Measurements from ENCODE around the gene TMEM117.

Gene TMEM117

DNA sequence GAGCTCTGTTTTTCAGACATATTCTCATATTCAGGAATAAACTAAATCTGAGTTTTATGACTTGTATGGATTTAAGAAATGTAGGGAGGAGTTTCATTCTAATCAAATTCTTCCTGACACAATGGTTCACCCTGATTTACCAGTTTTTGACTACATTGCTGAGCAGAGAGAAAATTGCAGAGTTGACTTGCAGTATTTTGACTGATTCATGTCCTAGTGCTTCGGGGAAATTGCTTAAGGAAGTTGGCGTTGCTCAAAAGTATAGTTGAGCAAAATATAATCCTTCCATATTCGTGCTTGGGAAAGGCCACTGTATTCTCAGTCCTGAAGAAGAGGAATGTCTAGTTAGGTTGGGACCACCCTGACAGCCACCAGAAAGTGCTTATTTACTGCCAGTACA is 28.5 kb upstream of the TMEM117 start:
- Histone ChIP-seq H3K9me3 (no peaks in the 10 kb centered on the region), H3K4me1 (peaks cover 24% of the 10 kb centered on the region), H3K4me2 (peak overlapping the region; percentile 72), H3K36me3 (peaks cover 5% of the 10 kb centered on the region; the same call in 1 of the 2 replicates), H4K20me1 (peaks cover 26% of the 10 kb centered on the region), H3K4me3 (no peak overlapping the region), H3K27me3 (no peaks in the 10 kb centered on the region), H3K27ac (no peak overlapping the region), H3K9ac (no peak overlapping the region)
- no peak for TF ChIP-seq Cebpa-rat (IDR thresholded peaks at IDR 0.05)

DNA sequence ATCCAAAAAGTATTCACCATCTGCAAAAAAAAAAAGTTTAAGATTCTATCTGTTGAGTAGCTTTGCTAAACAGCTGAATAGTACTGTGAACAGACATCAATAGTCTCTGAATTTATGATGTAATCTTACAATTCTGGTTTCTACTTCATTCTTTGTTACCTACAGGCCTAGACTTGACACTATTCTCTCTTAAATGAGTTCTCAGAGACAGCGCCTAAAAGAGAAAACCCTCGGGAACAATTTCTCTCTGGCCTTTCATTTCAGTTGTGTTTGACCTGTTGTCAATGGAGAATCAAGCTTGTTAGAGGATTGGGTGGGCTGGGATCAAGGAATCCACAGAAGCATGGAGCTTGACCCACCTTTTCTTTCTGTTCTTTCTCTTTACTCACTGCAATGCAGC is 23.8 kb upstream of the TMEM117 start:
- Histone ChIP-seq H4K20me1 (no peaks in the 10 kb centered on the region), H3K27ac (no peak overlapping the region), H3K27me3 (no peaks in the 10 kb centered on the region; the same call in 1 of the 2 replicates), H3K4me1 (no peaks in the 10 kb centered on the region; the same call in 1 of the 2 replicates), H3K9ac (no peak overlapping the region), H3K4me2 (no peak overlapping the region), H3K36me3 (no peaks in the 10 kb centered on the region), H3K4me3 (no peak overlapping the region), H3K9me3 (no peaks in the 10 kb centered on the region)
- no peak for TF ChIP-seq Cebpa-rat (IDR thresholded peaks at IDR 0.05)

DNA sequence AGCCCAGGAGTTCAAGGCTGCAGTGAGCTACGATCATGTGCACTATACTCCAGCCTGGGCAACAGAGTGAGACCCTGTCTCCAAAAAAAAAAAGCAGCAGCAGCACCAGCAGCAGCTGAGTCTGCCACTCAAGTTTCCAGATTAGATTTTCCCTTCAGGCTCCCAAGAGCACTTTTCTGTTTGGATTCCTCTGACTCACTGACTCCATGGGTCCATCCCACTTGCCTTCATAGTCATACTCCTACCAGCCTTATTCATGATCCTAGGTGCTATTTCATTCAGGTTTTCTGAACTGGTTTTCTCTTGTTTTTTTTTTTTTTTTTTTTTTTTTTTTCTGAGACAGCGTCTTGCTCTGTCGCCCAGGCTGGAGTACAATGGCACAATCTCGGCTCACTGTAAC is 23.0 kb upstream of the TMEM117 start:
- Histone ChIP-seq H3K27me3 (no peaks in the 10 kb centered on the region; the same call in 1 of the 2 replicates), H3K27ac (no peak overlapping the region), H3K4me3 (no peak overlapping the region), H3K4me1 (no peaks in the 10 kb centered on the region), H4K20me1 (no peaks in the 10 kb centered on the region), H3K36me3 (no peaks in the 10 kb centered on the region), H3K9ac (no peak overlapping the region), H3K4me2 (no peak overlapping the region), H3K9me3 (no peaks in the 10 kb centered on the region)
- no peak for TF ChIP-seq Cebpa-rat (IDR thresholded peaks at IDR 0.05)

DNA sequence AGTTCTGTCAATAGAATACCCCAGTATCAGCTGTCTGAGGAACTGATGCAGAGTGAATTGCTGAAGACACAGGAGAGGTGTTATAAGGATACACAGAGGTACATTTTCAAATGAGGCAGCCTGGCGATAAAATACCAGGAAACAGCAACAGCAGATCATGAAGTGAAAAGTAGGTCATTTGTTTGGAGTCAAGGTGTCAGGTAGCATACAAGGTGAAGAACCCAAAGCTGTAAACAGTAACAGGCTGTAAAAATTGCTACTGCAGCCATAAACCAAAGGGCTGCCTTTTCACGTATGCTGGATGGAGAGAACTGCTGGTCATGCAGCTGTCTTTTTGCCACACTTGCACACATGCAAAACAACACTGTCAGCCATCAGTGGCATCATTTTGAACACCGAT is 20.5 kb upstream of the TMEM117 start:
- Histone ChIP-seq H3K4me2 (no peak overlapping the region), H3K27ac (no peak overlapping the region), H3K9ac (no peak overlapping the region), H3K4me3 (no peak overlapping the region), H3K9me3 (no peaks in the 10 kb centered on the region), H3K4me1 (no peaks in the 10 kb centered on the region), H3K36me3 (no peaks in the 10 kb centered on the region), H4K20me1 (no peaks in the 10 kb centered on the region), H3K27me3 (no peaks in the 10 kb centered on the region; the same call in 1 of the 2 replicates)
- no peak for TF ChIP-seq Cebpa-rat (IDR thresholded peaks at IDR 0.05)

DNA sequence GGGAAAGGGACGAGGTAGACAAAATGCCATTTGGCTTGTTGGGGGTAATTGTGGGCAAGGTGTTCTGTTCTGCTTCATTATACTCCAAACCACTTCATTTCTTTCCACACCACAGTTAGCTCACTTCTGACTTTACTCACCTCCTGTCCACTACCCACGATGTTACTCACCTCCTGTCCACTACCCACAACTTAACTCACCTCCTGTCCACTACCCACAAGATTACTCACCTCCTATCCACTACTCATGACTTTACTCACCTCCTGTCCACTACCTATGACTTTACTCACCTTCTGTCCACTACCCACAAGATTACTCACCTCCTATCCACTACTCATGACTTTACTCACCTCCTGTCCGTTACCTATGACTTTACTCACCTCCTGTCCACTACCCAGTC is 19.7 kb upstream of the TMEM117 start:
- H3K36me3 ChIP-seq: no peaks in the 10 kb centered on the region
- no peaks in the 10 kb centered on the region for H3K9me3 ChIP-seq
- H3K4me3 ChIP-seq: no peak overlapping the region
- TF ChIP-seq Cebpa-rat (IDR thresholded peaks at IDR 0.05): no peak
- no peaks in the 10 kb centered on the region for H3K4me1 ChIP-seq
- H4K20me1 ChIP-seq: no peaks in the 10 kb centered on the region
- H3K9ac ChIP-seq: no peak overlapping the region
- no peak overlapping the region for H3K27ac ChIP-seq
- no peaks in the 10 kb centered on the region; the same call in 1 of the 2 replicates for H3K27me3 ChIP-seq
- no peak overlapping the region for H3K4me2 ChIP-seq

DNA sequence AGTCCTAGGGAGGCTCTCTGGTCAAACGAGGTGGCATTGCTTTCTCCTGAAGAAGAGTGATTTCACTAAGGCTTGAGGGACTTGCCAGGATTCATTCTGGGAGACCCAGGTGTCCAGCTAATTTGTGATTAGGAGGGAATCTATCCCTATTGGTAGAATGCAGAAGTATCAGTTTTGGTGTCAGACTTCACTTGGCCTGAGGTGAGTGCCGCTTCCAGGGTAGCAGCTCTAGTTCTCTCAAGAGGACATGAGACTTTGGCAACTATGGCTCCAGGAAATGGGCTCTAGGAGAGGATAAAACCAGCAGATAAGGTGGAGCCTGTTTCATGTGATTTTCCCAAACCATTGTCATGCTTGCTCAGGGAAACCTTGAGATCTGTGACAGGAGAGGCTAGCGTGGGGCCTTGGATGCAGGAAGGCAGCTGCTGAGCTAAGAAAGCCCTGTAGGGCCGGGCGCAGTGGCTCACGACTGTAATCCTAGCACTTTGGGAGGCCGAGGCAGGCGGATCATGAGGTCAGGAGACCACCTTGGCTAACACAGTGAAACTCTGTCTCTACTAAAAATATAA is 11.6 kb upstream of the TMEM117 start:
- Histone ChIP-seq H3K27me3 (no peaks in the 10 kb centered on the region), H4K20me1 (no peaks in the 10 kb centered on the region), H3K36me3 (no peaks in the 10 kb centered on the region), H3K27ac (no peak overlapping the region), H3K4me2 (no peak overlapping the region), H3K4me3 (no peak overlapping the region), H3K9ac (no peak overlapping the region), H3K9me3 (no peaks in the 10 kb centered on the region), H3K4me1 (no peaks in the 10 kb centered on the region)
- TF ChIP-seq Cebpa-rat (IDR thresholded peaks at IDR 0.05): no peak

DNA sequence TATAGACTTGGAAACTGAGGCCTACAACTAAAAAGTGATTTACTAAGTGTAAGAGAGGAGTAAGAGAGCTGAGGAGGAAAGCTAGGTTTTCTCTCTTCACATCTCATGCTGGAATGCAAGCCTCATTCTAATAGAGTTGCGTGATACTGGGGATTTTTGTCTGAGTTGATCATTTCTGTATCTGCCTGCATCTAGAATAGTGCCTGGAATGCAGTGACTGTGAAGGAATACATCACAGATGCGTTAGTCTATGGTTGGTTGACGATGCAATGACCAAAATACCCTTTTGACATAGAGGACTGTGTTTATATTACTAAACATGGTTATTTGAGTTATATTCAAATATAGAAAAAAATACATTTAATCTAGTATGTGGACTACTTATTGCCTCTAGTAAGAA is 9.2 kb upstream of the TMEM117 start:
- no peaks in the 10 kb centered on the region for H3K36me3 ChIP-seq
- H3K4me3 ChIP-seq: no peak overlapping the region
- H3K4me1 ChIP-seq: no peaks in the 10 kb centered on the region
- H3K27ac ChIP-seq: no peak overlapping the region
- H3K27me3 ChIP-seq: no peaks in the 10 kb centered on the region
- no peak for TF ChIP-seq Cebpa-rat (IDR thresholded peaks at IDR 0.05)
- no peaks in the 10 kb centered on the region for H3K9me3 ChIP-seq
- no peaks in the 10 kb centered on the region for H4K20me1 ChIP-seq
- no peak overlapping the region for H3K9ac ChIP-seq
- H3K4me2 ChIP-seq: no peak overlapping the region

DNA sequence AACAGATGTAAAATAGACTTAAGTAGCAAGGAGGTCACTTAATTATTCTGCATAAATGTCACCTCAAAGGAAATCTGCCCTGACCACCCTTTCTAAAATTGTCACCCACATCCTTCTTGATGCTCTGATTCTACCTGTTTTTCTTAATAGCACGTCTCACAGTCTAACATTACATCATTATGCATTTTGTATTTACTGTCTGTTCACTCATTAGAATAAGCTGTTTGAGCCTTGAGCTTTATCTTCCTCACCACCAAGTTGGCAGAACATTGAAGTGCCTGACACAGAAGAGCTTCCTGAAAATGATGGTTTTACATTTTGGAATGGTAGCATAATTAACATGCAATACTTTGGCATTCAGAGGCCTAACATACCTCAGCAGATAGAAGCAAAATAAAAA is 8.8 kb upstream of the TMEM117 start:
- no peaks in the 10 kb centered on the region for H3K4me1 ChIP-seq
- H4K20me1 ChIP-seq: no peaks in the 10 kb centered on the region
- H3K4me3 ChIP-seq: no peak overlapping the region
- H3K36me3 ChIP-seq: no peaks in the 10 kb centered on the region
- TF ChIP-seq Cebpa-rat (IDR thresholded peaks at IDR 0.05): no peak
- H3K9me3 ChIP-seq: no peaks in the 10 kb centered on the region
- no peak overlapping the region for H3K27ac ChIP-seq
- H3K9ac ChIP-seq: no peak overlapping the region
- no peaks in the 10 kb centered on the region for H3K27me3 ChIP-seq
- H3K4me2 ChIP-seq: no peak overlapping the region

DNA sequence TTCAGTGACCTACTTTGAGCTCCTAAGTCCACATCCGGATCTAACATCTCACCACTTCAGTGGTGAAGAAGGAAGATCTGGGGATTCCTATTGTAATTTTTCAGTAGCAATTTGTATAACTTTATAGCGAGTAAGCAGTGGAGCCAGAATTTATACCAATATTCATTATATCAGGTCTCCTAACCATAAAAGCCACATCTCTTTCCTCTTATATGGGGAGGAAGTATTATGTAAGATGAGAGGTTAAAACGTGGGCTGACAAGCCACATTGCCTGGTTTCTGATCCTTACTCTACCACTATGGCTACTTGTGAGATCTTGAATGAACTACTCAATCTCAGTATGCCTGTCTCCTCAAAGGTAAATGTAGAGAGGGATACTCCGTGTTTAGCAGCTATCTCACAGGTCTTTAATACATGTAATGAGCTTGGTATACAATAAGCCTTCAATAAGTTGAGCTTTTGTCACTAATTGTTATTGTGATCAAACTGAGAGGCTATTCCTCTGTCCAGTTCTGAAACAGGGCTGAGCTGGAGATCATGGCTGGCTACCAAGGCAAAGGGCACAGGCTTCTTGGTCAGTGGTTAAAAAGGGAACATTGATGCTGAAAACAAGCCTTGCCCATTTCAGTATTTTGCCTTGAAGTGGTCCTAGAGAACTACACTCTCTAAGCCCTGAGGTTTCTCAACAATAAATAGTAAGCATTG is 3.3 kb upstream of the TMEM117 start:
- Histone ChIP-seq H4K20me1 (no peaks in the 10 kb centered on the region), H3K36me3 (no peaks in the 10 kb centered on the region), H3K4me1 (peaks cover 25% of the 10 kb centered on the region), H3K27ac (no peak overlapping the region), H3K4me2 (peak overlapping the region; percentile 17), H3K9me3 (no peaks in the 10 kb centered on the region), H3K4me3 (no peak overlapping the region), H3K27me3 (no peaks in the 10 kb centered on the region), H3K9ac (no peak overlapping the region)
- no peak for TF ChIP-seq Cebpa-rat (IDR thresholded peaks at IDR 0.05)

DNA sequence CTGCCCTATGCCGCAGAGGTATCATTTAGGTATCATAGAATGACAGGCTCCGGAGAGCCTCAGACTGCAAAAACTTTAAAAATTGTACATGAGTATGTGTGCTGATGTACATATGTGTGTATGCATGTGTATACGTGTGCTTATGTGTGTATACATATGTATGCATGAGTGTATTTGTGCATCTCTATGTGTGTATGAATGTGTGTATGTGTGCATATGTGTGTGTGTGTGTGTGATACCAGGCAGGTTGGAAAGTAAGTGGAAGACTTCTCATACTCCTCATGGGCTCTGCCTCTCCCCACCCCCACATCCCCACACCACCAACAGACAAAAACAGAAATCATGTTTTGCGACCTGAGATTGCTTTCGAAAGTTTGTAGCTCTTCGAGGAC is 621 bp upstream of the TMEM117 start:
- Histone ChIP-seq H3K4me3 (peak overlapping the region; percentile 77), H4K20me1 (no peaks in the 10 kb centered on the region), H3K4me1 (peaks cover 32% of the 10 kb centered on the region), H3K27me3 (no peaks in the 10 kb centered on the region), H3K9me3 (no peaks in the 10 kb centered on the region), H3K4me2 (peak overlapping the region; percentile 85), H3K9ac (peak overlapping the region; percentile 89), H3K36me3 (no peaks in the 10 kb centered on the region), H3K27ac (peak overlapping the region; percentile 91)
- TF ChIP-seq Cebpa-rat (IDR thresholded peaks at IDR 0.05): no peak

Measured in BLaER1 (cell line).